HG03108 (cell line): ENCODE data around the gene TIAM2.

Experiments
- ATAC-seq: cut with Tn5 transposase; IDR thresholded peaks from one replicate; pipeline ENCODE4 v1.9.1; 2021; ENCODE audit warnings: moderate library complexity; ENCODE audit not compliant: unreplicated experiment

The TIAM2 gene

DNA sequence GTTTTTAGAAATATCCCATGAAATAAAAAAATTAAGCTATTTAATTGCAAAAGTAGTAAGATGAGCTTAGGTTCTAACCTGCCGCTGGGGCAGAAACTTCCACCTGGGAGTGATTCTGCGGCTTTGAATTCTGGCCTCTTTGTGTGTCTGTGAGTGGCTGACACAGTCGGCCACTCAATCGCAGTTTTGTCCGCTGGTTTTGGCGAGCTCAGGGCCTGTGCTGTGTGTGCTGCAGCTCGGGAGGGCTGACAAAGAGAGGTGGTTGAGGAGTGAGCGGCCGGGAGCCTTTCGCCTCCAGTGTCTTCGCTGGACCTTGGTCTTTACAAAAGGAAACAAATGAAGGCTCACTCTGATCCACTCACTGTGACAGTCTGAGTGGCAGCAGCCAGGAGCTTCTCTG is 128.4 kb downstream of the TIAM2 start:
- ATAC-seq, result no peak

DNA sequence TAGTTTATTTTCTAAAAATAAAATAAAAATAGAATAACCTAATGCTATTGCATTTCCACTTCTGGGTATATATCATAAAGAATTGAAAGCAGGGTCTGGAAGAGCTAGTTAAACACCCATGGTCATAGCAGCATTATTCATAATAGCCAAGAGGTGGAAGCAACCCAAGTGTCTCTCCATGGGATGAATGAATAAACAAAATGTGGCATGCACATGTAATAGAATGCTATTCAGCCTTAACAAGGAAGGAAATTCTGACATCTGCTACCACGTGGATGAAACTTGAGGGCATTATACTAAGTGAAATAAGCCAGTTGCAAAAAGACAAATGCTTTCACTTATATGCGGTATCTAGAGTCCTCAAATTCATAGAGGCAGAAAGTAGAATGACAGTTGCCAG is 130.8 kb downstream of the TIAM2 start:
- ATAC-seq, result no peak

DNA sequence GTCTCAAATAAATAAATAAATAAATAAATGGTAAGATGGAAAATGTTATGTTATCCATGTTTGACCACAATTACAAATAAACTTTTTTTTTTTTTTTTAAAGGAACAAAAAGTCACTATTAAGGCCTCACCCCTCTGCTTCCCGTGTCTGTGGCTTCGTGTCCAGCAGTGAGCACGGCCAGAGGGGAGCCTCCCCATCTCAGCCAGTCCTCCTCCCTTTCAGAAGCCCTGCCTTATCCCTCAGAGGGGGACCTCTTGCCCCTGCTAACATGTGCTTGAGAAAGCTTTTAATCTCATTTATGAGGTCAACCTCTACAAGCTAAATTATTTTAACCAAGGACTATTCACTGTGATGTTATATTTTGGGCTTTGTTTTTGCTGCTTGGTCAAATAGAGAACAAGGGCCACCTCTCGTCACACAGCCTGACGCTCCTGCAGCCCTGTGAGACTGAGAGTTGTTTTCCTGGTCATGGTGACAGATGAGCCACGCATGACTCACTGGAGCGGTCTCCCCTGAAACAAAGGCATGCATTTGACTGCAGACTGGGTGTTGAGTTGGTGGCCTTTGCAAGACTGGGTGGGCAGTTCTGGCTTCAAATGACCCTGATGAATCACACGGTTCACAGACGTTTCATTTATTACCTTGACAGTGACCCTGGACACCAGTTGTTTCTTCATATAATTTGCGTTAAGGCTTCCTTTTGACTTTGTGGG is 131.8 kb downstream of the TIAM2 start:
- no peak for ATAC-seq

DNA sequence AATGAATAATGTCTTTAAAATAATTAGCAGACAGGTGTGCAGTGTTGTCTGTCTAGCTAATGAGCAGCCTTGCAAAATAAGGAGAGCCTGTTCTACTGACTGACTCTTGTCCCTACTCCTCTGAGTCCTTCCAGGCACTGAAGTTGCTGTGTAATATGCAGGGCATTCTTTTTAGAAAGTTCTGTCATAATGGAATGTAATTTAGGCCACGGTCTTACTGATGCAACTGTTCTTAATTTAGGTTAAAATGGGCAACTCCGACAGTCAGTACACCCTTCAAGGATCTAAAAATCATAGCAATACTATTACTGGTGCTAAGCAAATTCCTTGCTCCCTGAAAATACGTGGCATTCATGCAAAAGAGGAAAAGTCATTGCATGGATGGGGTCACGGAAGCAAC is 133.9 kb downstream of the TIAM2 start:
- ATAC-seq, result no peak

DNA sequence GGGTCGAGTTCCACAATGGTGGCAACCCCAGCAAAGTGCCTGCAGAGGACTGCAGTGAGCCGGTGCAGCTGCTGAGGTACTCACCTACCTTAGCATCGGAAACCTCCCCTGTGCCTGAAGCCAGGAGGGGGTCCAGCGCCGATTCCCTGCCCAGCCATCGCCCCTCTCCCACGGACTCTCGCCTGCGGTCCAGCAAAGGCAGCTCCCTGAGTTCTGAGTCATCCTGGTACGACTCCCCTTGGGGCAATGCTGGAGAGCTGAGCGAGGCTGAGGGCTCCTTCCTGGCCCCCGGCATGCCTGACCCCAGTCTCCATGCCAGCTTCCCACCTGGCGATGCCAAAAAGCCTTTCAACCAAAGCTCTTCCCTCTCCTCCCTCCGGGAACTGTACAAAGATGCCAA is 134.6 kb downstream of the TIAM2 start:
- no peak for ATAC-seq

DNA sequence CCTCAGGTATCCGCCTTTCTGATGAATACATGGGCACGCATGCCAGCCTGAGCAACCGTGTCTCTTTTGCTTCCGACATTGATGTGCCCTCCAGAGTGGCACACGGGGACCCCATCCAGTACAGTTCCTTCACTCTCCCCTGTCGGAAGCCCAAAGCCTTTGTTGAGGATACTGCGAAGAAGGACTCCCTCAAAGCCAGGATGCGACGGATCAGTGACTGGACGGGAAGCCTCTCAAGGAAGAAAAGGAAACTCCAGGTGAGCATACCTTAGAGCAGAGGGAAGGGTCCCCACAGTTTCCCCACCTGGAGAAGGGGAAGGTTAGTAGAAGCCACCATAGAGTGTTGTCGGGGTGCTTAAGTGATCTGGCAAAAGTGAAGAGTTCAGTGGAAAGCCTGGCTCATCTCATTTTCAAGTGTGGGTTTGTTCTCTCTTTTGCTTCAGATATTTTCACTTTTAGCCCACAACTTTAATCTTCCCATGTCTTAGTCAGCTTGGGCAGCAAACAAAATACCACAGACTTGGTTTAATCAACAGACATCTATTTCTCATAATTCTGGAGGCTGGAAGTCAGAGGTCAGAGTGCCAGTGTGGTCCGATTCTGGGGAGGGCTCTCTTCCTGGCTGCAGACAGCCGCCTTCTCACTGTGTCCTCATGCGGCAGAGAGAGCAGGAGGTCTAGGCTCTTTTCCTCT is 135.2 kb downstream of the TIAM2 start:
- no peak for ATAC-seq

DNA sequence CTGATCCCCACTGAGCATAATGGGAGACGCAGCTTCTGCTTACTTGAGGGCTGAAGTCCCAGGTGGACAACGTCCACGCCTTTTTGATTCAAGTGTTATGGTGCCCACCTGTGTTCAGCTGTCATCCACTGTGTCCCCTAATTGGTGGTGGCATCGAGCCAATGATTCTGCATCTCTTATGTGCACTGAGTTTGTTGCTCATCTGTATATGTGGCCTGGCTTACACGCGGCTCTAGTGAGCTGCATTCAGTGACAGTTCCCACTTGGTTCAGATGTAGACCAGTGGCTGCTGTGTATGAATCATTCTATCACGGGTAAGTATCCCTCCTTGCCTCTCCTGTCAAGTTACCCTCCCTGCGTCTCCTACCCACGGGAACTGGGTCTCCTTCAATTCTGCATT is 137.5 kb downstream of the TIAM2 start:
- no peak for ATAC-seq

DNA sequence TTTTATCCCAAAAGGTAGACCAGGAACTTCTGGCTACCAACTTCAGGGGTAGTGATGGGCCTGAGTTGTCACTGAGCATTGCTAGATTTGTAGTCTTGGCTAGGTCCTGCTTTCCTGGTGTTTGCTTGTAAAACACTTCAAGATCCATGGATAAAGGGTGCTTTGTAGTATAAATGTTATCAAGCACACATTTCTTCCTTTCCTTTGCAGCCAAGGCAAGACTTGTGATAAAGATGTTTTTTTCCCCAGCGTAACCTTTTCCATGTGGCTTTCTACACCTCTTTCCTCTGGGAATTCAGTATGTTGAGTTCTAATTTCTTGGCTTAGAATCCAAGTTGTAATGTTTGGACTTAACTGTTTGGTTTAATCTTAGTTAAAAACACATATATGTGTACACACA is 145.9 kb downstream of the TIAM2 start:
- no peak for ATAC-seq

DNA sequence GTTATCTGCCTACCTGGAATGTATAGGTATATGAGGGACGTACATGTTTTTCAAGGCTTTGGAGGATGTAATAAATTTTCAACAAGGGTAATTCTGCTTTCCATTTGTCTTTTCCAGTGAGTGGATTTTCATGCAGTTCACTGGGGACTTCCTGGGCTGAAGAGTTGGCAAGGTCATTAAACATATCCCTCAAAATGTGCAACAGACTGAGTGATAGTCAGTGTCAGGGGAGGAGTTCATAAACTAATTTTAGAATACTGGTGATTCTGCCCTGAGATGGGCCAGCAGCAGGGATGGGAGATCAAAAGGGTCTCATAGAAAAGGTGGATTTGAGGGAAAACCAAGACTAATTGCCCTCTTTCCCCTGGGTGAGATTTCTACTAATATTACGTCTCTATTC is 146.4 kb downstream of the TIAM2 start:
- ATAC-seq, result no peak

DNA sequence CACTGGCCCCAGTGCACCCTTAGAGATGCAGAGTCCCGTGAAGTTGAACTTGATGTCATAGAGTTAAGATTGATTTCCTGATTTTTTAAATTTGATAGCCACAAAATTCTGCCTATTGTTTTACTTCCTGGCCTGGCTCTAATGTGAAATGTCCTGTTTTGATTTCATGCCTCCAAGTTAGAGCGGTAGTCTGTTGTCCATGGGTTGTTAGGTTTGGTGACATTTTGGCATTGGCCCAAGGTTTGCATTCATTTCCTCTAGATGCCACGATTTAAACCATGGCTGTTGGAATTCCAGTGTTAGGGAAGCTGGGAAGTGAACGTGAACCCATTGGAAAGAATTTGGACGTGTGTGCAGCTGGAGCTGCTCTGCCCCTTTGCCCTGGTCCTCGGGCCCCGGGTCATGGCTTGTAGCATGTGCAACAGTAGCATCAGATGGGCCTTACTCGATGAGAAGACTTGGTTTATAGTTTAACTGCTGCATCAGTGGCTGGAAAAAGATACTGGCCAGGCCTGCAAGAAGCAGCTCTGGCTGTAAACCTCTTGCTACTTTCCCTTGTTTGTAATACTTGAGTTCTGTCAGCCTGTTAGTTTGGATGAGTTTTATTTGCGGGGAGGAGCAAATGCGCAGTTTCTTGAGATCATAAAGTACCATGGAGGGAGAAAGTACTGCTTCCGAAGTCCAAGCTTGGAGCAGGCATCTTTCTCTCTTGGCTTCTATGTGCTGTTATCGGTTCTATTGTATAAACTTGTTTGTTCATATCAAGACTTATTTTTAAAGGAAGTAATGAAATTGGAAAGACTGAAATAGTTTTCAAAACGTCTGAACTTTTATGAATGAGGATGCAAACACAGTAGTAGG is 147.3 kb downstream of the TIAM2 start:
- no peak for ATAC-seq

DNA sequence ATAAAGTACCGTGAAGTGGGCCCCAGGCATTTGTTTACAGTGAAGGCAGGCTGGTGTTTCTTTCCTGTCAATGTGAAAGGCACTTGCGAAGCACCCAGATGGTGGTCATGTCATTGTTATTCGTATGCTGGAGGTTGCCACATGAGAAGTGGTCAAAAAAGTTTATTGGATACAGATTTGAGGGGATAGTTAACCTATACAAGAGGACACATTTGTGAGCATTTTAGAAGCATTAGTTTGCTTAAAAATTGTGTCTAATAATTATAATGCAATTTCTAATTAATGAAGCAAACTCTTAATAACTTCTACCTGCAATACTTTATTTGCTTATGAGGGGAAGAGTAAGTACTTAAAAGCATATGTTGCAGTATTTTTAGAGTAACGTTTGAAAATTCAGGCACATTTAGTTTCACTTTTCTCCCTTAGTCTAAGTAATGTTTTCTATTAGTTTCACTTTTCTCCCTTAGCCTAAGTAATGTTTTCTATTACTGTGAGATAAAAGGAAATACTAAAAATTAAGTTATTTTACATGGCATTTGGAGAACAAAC is 148.0 kb downstream of the TIAM2 start:
- ATAC-seq, result no peak

DNA sequence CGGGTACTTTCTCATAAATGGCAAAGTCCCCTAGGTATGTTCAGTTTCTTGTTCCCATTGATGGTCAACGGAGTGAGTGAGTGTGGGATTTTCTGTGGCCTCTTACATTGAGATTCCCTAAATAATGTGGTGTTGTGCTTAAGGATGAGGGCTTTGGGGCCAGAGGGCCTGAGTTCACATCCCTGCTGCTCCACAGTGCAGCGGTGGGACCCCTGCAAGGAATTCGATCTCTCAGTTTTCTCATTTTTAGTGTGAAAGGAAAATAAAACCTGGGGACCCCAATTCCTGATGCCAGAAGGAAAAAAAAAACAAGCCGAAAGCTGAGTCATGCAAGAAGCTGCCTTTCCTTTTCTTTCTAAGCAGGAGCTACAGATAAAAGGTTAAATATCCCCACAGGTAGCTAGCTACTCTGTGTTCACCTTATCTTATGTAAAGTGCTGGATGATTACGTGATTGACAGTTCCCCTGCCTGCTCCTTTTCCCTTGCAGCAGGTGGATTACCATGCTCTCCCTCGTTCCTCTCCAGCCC is 148.5 kb downstream of the TIAM2 start:
- ATAC-seq, result no peak

DNA sequence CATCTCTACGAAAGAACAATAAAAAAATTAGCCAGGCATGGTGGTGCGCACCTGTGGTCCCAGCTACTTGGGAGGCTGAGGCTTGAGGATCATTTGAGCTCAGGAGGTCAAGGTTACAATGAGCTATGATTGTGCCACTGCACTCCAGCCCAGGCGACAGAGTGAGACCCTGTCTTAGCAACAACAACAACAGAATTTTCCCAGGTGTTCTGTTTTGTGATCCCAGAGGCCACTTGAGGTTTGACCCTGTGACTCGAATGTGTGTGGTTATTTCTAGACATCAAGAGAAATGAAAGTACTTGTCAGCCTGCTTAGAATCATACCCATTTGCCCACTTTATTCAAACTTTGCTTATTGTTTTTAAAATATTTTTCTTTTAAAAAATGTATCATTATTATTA is 151.1 kb downstream of the TIAM2 start:
- no peak for ATAC-seq

DNA sequence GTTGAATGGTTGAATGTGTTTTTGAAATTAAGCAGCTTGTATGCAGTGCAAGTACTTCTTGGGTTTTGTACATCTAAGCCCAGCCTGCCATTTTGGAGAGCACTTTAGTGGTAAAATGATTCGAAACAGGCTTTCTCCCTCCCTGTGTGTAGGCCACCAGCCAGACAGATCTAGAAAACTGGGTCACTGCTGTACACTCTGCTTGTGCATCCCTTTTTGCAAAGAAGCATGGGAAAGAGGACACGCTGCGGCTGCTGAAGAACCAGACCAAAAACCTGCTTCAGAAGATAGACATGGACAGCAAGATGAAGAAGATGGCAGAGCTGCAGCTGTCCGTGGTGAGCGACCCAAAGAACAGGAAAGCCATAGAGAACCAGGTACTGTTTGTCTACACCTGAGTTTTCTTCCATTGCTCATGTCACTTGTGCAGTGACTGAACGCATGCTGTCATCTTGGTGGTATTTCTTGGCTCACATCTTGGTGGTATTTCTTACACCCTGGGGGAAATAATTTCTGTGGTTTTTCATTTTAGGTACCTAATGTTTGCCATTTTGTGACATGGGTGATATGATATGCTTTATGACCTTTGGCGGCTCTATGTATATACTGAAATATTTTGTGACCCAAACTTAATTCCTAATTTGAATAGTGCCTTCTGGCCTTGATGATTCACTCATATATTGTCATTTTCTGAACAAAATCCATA is 153.0 kb downstream of the TIAM2 start:
- ATAC-seq, result no peak

DNA sequence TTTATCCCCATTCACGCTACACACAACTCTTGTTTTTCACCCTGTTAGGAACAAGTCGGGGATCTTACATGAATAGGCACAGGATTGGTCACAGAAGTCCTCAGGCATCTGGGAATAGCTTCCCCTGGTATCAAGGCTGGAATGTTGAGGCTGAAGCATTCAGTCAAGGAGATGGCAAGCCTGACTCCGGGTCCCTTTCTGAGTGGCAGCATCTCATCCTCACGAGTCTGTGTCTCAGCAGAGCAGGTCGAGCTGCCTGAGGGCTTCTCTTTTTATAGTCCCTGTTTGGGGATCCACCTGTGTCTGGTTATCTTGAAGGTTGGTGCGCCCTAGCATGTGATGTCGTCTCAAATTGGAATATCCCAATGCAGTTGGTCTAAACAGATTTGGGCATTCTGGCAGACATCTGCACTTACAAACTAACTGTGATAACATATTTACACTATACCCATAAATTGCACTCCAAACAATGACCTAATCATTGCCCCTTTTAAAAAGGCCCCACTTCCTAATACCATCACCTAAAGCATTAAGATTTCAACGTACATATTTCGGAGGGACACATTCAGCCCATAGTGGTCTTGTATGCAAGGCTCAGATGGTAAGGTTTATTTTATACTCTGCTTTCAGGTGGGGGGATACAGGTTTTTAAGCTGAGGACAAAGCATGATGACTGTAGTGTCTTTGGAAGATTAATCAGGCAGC is 156.0 kb downstream of the TIAM2 start:
- ATAC-seq, result no peak

DNA sequence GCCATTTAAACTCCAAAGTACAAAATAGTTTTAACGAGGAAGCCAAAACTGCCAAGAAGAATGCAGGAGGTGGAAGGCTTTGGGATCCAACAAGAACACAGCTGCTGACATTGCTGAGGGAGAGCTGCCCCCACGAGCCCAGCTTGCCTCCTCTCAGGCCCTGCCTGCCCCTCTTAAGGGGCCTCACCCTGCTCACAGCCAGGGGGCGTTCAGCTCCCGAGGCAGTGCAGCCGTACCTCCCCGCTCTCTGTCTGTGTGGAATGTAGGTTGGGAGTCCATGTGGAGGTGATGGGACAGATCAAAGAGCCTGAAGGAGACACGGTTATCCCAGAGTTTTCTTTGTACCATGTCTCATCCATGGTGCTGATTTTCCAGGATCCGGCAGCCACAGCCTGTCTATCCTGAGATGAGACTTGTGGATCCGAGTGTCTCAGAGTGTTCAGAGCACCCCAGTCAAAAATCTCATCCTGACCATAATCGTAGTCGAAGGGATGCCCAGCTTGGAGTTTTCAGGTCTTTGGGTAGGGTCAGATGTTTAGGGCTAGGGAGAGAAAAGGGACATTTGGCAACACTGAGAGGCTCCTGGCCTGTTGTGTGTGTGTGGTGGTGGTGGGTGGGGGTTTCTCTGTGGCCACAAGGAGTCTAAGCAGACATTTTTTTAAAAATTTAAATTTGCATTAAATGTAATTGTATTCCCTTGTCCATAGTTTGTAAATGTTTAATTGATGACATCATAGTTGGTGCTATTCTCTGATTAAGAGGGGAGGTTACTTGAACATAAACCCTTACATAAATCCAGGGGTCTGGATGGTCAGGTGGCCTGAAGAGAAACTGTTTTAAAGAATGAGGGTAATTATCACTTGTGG is 157.3 kb downstream of the TIAM2 start:
- ATAC-seq, result no peak

DNA sequence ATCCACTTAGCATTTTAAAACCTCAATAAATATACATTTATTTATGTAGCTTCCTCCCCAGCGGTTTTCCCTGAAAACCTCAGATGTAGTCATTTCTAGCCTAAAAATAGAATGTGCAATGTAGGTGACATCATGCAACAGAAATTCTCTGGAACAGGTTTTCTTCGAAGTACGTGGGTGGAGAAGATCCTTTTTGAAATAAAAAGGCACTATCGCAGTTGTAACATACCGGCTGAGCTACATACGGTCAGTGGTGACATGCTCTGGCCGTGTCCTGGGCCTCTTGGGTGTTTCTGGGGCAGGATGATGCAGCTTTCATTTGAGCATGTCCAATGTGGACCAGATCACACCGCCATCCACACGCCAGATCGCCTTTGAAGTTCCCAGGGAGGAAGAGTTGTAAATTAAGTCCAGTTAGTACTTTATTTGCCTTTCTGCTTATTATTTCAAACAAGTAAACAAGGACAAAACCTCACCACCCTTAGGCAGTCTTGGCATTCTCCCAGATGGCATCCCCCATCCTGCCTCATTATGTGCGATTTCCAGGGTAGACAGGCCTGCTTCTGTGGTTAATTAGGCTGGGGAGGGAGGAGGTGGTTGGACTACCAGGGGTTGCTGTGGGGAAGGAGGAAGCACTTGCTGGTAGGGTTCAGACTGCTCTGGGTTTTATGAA is 159.2 kb downstream of the TIAM2 start:
- no peak for ATAC-seq

DNA sequence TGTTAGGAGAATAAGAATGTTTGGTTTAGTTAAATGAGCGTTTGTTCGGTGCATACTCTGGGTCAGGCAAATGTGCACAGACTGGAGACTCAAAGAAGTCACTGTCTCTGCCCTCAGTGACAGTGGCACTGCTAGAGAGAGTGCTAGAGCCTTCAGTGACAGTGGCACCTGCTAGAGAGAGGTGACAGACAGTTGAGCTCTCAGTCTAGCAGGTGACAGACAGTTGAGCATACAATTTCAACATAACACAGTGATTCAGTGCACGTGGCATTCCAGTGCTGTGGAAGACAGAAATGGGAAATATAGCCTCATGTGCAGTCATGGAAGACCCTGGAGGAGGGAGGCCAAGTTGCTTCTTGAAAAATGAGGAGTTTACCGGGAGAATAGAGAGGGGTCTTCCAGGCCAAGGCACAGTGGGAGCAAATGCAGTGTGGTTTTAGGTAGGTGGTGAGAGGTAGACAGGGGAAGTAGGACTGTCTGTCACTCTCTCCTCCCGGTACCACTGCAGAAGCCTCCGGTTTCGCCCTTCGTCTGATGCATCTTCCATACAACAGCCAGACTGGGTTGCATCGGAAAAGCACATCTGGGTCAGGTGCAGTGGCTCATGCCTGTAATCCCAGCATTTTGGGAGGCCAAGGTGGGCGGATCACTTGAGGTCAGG is 160.8 kb downstream of the TIAM2 start:
- no peak for ATAC-seq
